HG03432 (cell line): ENCODE results near the gene GP5.

Experiments used
- ATAC-seq: cut with Tn5 transposase; IDR thresholded peaks from one replicate; pipeline ENCODE4 v1.9.1; 2021; ENCODE audit warnings: mild to moderate bottlenecking, moderate library complexity; ENCODE audit not compliant: unreplicated experiment

The GP5 gene

GRCh38 chr3:194399166-194399565, at the start of gene GP5:
GP5 (minus strand) TSS chr3:194399266; CDS start chr3:194398282, 984 bp downstream.
- no peak for ATAC-seq

GRCh38 chr3:194447657-194448056, 48.6 kb upstream of the GP5 start:
- ATAC-seq = no peak

GRCh38 chr3:194447161-194447560, 48.1 kb upstream of the GP5 start:
- no peak for ATAC-seq

- no peak for ATAC-seq
These were observed 47.7 kb upstream of the GP5 start for GRCh38 chr3:194446754-194447153.

GRCh38 chr3:194446172-194446571, 47.1 kb upstream of the GP5 start:
- no peak for ATAC-seq

GRCh38 chr3:194443901-194444300, 44.8 kb upstream of the GP5 start:
- no peak for ATAC-seq

- no peak for ATAC-seq
These were observed 41.7 kb upstream of the GP5 start for GRCh38 chr3:194440756-194441155.

- no peak for ATAC-seq
These were observed 41.0 kb upstream of the GP5 start for GRCh38 chr3:194439881-194440550.

- no peak for ATAC-seq
These were observed 35.4 kb upstream of the GP5 start for GRCh38 chr3:194434503-194434902.

- no peak for ATAC-seq
These were observed 32.5 kb upstream of the GP5 start for GRCh38 chr3:194431554-194431953.

- ATAC-seq = no peak
These were observed 26.3 kb upstream of the GP5 start for GRCh38 chr3:194425399-194425798.

- ATAC-seq = no peak
These were observed 25.9 kb upstream of the GP5 start for GRCh38 chr3:194424953-194425352.

GRCh38 chr3:194424373-194424772, 25.3 kb upstream of the GP5 start:
- ATAC-seq = no peak

GRCh38 chr3:194423317-194423716, 24.3 kb upstream of the GP5 start:
- ATAC-seq = no peak

- ATAC-seq = no peak
These were observed 23.1 kb upstream of the GP5 start for GRCh38 chr3:194422188-194422587.

- no peak for ATAC-seq
These were observed 19.6 kb upstream of the GP5 start for GRCh38 chr3:194418671-194419070.

- no peak for ATAC-seq
These were observed 8.4 kb upstream of the GP5 start for GRCh38 chr3:194407423-194407822.

GRCh38 chr3:194405766-194406165, 6.7 kb upstream of the GP5 start:
- ATAC-seq = no peak

- no peak for ATAC-seq
These were observed 5.5 kb upstream of the GP5 start for GRCh38 chr3:194404365-194405140.

- ATAC-seq = no peak
These were observed 2.8 kb upstream of the GP5 start for GRCh38 chr3:194401868-194402329.

- ATAC-seq = no peak
These were observed 2.3 kb upstream of the GP5 start for GRCh38 chr3:194401346-194401745.

- no peak for ATAC-seq
These were observed 877 bp upstream of the GP5 start for GRCh38 chr3:194399874-194400411.
